Fibroblast of mammary gland (primary cell): Measurements from ENCODE around the gene DNAJC1.
A peak's percentile ranks its signal among the peaks of the same experiment; 100 is the strongest.
"Not testable (repeated sequence)": the region's sequence is repeated elsewhere in the genome, so short reads cannot be mapped to it uniquely, and the experiment has no call there.

Experiments
- DNase-seq: peaks from one replicate; pipeline ENCODE4 v3.0.0-alpha.2; 2010; ENCODE audit warnings: low read depth
- H3K4me3 ChIP-seq: 2 replicates; pipeline ENCODE4 v1.5.1; 2011; ENCODE audit warnings: low read depth, mild to moderate bottlenecking, low read length, moderate library complexity; ENCODE audit not compliant: control insufficient read depth
- TF ChIP-seq, protein P1 (sequence below): conservative IDR thresholded peaks from 2 replicates; pipeline ENCODE4 v1.5.1; 2011; ENCODE audit warnings: low read depth, low read length, inconsistent platforms; ENCODE audit not compliant: control insufficient read depth, insufficient read depth

The DNAJC1 gene

DNA sequence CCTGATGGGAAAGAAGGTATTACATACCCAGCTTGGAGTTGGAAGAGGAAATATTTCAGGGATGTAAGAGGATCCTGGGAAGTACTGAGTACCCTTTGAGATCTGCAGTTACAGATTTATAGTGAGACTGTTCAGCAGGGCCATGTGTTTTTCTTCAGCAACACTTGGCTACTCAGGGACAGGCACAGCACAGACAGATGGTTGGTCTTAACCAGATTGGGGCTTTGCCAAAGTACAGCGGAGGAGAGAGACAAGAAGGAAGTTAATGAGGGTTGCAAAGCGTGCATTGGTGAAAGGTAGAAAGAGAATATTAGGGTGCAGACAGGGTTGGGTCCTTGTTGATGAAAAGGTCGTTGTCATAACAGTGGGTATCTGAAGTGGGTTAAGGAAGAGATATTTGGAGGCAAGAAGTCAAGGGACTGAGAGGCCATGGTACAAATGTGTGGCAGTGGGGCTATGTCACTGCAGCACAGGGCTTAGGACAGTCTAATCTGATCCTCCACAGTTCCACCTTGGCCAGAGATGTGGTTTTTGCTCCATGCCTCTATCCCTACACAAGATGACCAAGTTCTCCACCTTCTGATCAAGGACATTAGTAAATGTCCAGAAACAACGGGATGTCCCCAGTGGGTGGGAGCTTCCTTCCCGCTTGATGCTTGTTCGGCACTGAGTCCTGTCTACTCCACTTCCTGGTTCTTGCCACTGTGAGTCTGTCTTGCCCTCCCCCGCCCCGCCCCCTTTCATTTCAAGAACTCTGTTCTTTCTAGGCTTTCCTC is 18.9 kb upstream of the DNAJC1 start:
- TF ChIP-seq, protein P1, sequence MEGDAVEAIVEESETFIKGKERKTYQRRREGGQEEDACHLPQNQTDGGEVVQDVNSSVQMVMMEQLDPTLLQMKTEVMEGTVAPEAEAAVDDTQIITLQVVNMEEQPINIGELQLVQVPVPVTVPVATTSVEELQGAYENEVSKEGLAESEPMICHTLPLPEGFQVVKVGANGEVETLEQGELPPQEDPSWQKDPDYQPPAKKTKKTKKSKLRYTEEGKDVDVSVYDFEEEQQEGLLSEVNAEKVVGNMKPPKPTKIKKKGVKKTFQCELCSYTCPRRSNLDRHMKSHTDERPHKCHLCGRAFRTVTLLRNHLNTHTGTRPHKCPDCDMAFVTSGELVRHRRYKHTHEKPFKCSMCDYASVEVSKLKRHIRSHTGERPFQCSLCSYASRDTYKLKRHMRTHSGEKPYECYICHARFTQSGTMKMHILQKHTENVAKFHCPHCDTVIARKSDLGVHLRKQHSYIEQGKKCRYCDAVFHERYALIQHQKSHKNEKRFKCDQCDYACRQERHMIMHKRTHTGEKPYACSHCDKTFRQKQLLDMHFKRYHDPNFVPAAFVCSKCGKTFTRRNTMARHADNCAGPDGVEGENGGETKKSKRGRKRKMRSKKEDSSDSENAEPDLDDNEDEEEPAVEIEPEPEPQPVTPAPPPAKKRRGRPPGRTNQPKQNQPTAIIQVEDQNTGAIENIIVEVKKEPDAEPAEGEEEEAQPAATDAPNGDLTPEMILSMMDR: no peak
- no peak overlapping the region for H3K4me3 ChIP-seq
- DNase-seq: peak; percentile 37

DNA sequence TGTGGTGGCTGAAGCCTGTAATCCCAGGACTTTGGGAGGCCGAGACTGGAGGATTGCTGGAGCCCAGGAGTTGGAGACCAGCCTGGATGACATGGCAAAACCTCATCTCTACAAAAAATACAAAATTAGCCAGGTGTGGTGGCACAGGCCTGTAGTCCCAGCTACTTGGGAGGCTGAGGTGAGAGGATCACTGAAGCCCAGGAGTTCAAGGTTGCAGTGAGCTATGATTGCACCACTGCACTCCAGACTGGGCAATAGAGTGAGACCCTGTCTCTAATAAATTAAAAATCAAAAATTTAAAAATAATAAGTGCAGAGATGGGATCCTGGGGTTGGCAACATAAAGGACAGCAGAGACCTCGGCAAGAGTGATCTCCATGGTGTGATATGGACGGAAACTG is 17.6 kb upstream of the DNAJC1 start:
- not testable (repeated sequence) for H3K4me3 ChIP-seq, DNase-seq

DNA sequence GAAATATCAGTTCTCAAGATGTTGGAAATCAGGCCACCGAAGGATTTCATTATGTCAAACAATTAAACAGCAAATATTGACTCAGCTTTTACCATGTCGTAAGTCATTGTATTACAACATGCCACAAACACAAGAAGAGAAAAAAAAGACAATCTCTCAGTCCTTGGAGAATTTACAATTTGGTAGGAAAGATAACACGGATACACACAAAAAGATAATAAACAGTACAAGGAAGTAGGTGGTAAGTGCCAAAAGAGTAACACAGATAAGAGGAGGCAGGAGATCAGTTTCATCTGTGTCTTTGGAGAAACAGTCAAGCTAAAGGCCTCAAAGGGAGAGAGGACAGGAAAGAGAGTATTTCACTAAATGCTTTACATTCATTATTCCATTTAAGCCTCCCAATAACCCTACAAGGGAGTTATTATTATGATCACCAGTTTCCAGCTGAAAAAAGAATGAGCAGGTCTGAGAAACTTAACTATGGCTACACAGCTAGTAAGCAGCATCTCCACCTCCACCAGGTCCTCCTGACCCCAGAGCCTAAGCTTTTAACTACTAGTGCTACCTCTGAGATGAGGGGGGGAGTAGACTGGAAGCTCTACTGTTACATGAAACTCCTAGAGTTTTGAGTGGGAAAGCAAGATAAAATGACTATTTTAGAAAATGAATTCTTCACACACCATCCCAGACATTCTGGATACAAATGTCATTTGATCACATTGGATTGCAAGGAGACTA is 13.9 kb upstream of the DNAJC1 start:
- TF ChIP-seq, protein P1: no peak
- DNase-seq: peak; percentile 17
- H3K4me3 ChIP-seq: no peak overlapping the region

DNA sequence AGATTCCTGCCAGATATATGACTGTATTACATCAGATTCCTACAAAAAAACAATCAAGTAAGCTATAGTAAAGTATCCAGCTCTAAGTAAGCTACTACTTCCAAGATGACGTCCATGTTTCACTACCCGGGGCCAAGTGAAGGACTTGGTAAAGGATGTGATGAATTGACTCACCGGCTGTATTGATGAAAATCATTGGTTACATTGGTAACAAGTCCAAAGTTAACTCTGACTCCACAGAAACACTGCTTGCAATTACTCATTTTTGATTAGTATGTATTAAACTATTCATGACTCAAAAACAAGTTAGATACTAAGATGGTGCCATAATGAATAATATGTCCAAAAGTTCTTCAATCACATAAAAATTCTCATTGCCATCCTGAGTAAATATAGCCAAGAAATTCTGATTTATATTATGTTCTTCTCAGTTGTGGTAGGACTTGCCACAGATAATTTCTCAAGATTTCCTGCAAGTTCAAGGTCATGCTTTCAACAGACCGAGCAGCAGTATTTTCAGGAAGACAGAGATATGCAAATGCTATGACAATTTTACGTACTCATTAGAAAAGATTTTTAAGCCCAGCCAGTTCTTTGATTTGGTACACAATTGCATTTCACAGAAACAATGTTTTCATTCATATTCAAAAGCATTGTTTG is 12.6 kb upstream of the DNAJC1 start:
- peak; percentile 76 for DNase-seq
- no peak overlapping the region for H3K4me3 ChIP-seq
- TF ChIP-seq, protein P1: no peak

DNA sequence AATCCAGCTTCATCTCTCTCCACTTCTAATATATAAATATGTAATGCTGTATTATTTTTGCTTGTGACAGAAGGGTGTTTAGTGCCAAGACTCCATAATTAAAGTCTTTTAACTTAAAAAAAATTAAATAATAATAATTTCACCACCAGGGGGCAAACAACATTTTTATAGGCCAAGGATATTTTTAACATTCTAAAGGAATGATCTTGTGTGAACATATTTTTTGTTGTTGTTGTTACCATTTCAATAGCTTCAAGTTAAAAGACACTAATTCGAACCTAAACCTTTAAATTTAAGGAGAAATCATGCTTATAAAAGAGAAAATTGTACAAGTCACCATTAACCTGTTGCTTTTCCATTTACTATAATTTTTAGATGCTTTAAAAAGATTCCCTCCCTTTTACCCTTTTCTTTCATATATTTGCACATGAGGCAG is 7.5 kb upstream of the DNAJC1 start:
- TF ChIP-seq, protein P1: peak; percentile 28
- DNase-seq: peak; percentile 36
- no peak overlapping the region for H3K4me3 ChIP-seq

DNA sequence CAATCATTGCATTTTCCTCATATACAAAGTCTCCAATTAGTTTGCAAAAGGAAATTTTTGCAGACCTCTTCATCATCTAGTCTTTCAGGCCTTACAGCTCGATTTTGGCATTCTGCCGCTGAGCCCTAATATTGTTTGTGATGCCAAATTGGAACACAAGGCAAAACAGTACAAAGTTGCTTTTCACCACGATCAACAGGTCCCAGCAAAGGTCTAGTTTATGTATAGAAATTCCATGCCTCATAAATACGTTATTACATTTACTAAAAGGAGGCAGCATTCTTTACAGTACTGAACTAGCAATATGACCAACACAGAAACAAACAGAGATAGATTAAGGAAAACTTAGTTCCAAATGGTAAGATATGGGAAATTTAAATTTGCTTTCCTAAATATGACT is 7.0 kb upstream of the DNAJC1 start:
- no peak overlapping the region for H3K4me3 ChIP-seq
- TF ChIP-seq, protein P1: no peak
- DNase-seq: no peak

DNA sequence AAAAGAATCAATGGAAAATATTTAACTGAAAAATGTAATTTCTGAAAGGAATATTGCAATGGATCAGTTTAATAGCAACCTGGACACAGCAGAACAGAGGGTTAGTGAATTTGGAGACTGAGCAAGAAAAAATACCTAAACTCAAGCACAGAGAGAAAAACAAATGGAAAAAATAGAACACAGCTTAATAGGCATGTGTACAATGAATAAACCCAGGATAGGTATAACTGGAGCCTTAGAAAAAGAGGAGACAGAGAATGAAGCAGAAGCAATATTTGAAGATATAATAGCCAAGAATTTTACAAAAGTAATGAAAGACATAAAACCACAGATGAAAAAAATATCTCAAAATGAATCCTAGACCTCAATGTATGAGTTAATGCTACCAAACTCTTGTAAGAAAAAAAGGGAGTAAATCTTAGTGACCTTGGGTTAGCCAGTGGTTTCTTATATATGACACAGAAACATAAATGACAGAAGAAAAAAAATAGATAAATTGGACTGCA is 2.9 kb upstream of the DNAJC1 start:
- TF ChIP-seq, protein P1: no peak
- no peak overlapping the region for H3K4me3 ChIP-seq
- no peak for DNase-seq
